Stomach (tissue), 9 donors: ENCODE measurements around the gene CDH23. TPM values are rescaled to one million over a fixed set of nuclear protein-coding genes. Genes with fewer than 3 reads are reported as not detected.
A peak's percentile ranks its signal among the peaks of the same experiment; 100 is the strongest.

Experiments
- DNase-seq, 2 donors: peaks; one replicate each; pipeline versions ENCODE4 v3.0.0 to v3.0.0-alpha.2; 2013 to 2019
- H3K27ac ChIP-seq, 5 donors: fragments of 200-600 bp in 4 of 5; sonication (generic) in 4 of 5; one replicate each; pipeline ENCODE4 v1.5.1; 2013 to 2019; ENCODE audit warnings: mild to moderate bottlenecking in 1 of 5, moderate library complexity in 1 of 5
- H3K27me3 ChIP-seq, 3 donors: fragments of 200-600 bp; sonication (generic); one replicate each; pipeline ENCODE4 v1.5.1; 2017 to 2019; ENCODE audit warnings: mixed run types in 1 of 3
- H3K36me3 ChIP-seq, 4 donors: fragments of 200-600 bp; sonication (generic); 1 replicate in 3 of 4; 2 replicates in 1 of 4; pipeline ENCODE4 v1.5.1; 2016 to 2019
- H3K4me1 ChIP-seq, 4 donors: fragments of 200-600 bp; sonication (generic); one replicate each; pipeline ENCODE4 v1.5.1; 2016 to 2019
- H3K4me3 ChIP-seq, 4 donors: fragments of 200-600 bp; sonication (generic) in 3 of 4; one replicate each; pipeline ENCODE4 v1.5.1; 2016 to 2019; ENCODE audit warnings: mild to moderate bottlenecking in 1 of 4
- H3K9me3 ChIP-seq, 4 donors: fragments of 200-600 bp; sonication (generic); one replicate each; pipeline ENCODE4 v1.5.1; 2016 to 2019
- EP300 ChIP-seq: sonication (generic); formaldehyde crosslinking; IDR thresholded peaks from one replicate; pipeline ENCODE4 v1.6.1; 2017; ENCODE audit warnings: antibody characterized with exemption
- POLR2A ChIP-seq, 4 donors: fragments of 450-650 bp; IDR thresholded peaks; one replicate each; pipeline ENCODE4 v1.6.1; 2016; ENCODE audit warnings: antibody characterized with exemption in 4 of 4, control low read depth in 2 of 4, mild to moderate bottlenecking in 1 of 4, moderate library complexity in 1 of 4
- POLR2AphosphoS5 ChIP-seq, 3 donors: sonication (generic); formaldehyde crosslinking; IDR thresholded peaks; one replicate each; pipeline ENCODE4 v1.6.1; 2016; ENCODE audit warnings: antibody characterized with exemption in 3 of 3
- WGBS, 5 donors: extraction: QIAGEN DNeasy Blood & Tissue Kit in 3 of 5; methylation state at CpG; one replicate each; pipeline versions ENCODE4 v1.1.5 to v1.1.7; 2013 to 2018; 5-methylcytosine and 5-hydroxymethylcytosine counted together
- intact Hi-C: fragments of 100-400 bp; cut with DNase I; formaldehyde crosslinking; loops from one replicate; pipeline ENCODE4 v1.15.1; 2023; ENCODE audit warnings: low total_unique reads
- polyA plus RNA-seq, 3 donors: library from polyadenylated mRNA; stranded (reverse); fragments of 200-250 nt; gene quantifications; one replicate each; pipeline ENCODE4 v1.2.3, GENCODE V29; 2013
- total RNA-seq, 5 donors: library from RNA; depleted of rRNA; stranded (reverse); fragments of >200 nt; gene quantifications; one replicate each; pipeline versions ENCODE4 v1.1.0 to v1.2.3, GENCODE V29; 2014 to 2016
- TF ChIP-seq, protein P1 (sequence below), 7 experiments: fragments of 450-650 bp in 4 of 7; fragments of 200-600 bp in 3 of 7; sonication (generic) in 3 of 7; IDR thresholded peaks; one replicate each; pipeline ENCODE4 v1.5.1; 2016 to 2019; ENCODE audit warnings: antibody characterized with exemption in 7 of 7, control low read depth in 2 of 7, mild to moderate bottlenecking in 1 of 7
- donor health status: healthy with polysubstance abuse.
- donor health status: Bipolar disorder and iron deficiency.
- donor health status: healthy.

The CDH23 gene
- total and polyA plus RNA-seq, 8 donors, result 0.31 to 8.2 (median 2.2) TPM

DNA sequence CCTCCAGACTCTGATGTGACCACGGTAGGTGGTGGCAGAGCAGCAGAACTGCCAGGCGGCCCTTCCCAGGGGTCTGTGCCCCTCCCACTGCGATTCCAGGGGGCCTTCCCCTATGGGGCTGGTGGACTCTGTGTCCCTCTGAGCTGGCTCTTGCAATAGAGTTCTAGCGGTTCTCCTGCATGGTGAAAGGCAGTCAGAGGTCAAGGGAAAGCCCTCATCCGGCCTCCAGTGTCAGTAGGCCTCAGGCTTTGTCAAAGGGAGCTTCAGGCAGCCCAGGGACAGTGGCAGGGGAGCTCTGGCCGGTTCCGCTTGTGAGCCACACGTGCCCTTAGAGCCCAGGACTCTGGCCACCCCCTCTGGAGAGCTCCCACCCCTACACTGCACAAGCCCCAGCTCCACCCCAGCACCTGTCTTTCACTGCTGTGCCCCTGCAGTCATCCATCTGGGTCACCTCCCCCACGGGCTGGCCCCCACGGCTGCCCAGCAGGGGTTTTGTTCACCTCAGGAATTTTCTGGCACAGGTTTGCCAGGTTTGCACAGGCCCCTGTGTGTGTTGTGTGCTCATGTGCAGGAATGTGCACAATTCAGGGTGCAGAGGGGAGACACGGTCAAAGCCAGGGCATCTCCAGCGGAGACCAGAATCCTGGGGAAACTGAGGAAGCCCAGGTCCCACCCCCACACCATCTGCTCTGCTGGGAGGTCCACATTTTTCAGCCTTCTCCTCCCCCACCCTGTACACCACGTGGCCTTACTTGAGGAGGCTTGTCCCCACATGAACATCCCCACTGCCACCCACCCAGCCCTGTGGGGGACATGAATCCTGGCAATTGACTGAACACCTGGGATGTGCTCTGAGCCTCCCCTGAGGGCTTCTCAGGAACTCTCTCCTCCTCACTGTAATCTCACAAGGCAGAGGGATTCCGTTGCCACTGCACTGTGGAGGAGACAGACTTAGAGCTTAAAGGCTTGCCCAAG is 299.1 kb downstream of the CDH23 start:
- 78 to 85% (median 82%) methylated on average over 12 to 14 of the region's 14 CpGs for WGBS, 5 donors
- Histone ChIP-seq H3K9me3 (peaks cover 0 to 4% (median 0%) of the 10 kb centered on the region in 4 donors), H3K27me3 (no peaks in the 10 kb centered on the region), H3K36me3 (no peaks in the 10 kb centered on the region), H3K4me1 (peaks cover 6 to 58% (median 26%) of the 10 kb centered on the region in 4 donors), H3K4me3 (no peak overlapping the region), H3K27ac (peak overlapping the region in 1 of 5 donors; percentile 53)
- intact Hi-C loops, result no loop called here
- TF ChIP-seq POLR2AphosphoS5 (IDR thresholded peaks at IDR 0.05) (no peak), EP300 (no peak), POLR2A (IDR thresholded peaks at IDR 0.05) (no peak)
- TF ChIP-seq, protein P1, sequence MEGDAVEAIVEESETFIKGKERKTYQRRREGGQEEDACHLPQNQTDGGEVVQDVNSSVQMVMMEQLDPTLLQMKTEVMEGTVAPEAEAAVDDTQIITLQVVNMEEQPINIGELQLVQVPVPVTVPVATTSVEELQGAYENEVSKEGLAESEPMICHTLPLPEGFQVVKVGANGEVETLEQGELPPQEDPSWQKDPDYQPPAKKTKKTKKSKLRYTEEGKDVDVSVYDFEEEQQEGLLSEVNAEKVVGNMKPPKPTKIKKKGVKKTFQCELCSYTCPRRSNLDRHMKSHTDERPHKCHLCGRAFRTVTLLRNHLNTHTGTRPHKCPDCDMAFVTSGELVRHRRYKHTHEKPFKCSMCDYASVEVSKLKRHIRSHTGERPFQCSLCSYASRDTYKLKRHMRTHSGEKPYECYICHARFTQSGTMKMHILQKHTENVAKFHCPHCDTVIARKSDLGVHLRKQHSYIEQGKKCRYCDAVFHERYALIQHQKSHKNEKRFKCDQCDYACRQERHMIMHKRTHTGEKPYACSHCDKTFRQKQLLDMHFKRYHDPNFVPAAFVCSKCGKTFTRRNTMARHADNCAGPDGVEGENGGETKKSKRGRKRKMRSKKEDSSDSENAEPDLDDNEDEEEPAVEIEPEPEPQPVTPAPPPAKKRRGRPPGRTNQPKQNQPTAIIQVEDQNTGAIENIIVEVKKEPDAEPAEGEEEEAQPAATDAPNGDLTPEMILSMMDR (IDR thresholded peaks at IDR 0.05), result no peak
- DNase-seq, result no peak

DNA sequence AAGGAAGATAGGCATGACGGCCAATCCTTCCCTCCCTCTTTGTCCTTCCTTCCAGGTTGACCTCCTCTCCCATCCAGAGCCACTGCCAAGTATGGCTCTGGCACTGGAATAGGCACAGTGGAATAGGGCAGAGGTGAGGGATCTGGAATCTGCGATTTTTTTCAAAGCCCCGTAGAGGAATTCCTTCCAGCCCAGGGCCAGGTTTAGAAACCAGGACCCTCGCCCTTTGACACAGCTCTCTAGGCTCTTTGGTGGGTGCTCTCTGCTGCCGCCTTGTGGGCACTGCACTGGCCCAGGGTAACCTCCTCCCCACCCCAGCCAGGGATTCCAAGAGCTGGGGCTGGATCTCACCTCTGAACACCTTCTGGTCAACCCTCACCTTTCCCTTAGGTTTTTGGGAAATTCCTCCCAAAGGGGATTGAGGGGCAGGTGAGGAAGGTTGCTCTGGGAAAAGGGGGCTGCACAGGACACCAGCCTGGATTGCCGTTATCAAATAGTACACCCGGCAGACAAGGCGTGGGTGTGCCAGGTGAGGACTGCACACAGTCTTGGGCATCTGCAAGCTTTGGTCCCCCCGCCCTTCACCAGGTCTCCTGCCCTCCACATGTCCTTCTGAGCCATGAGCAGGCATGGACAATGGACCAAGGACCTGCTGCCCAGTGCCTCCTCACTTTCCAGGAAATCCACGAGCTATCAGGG is 300.1 kb downstream of the CDH23 start:
- intact Hi-C loops, result no loop called here
- H3K9me3 ChIP-seq, result peaks cover 0 to under 1% (median 0%) of the 10 kb centered on the region in 4 donors
- H3K4me1 ChIP-seq, result peaks cover 6 to 68% (median 26%) of the 10 kb centered on the region in 4 donors
- no peaks in the 10 kb centered on the region for H3K27me3 ChIP-seq
- no peak overlapping the region for H3K27ac ChIP-seq
- H3K4me3 ChIP-seq, result no peak overlapping the region
- 31 to 41% (median 36%) methylated on average over 9 to 10 of the region's 10 CpGs for WGBS, 5 donors
- TF ChIP-seq POLR2A (IDR thresholded peaks at IDR 0.05), result no peak
- TF ChIP-seq POLR2AphosphoS5 (IDR thresholded peaks at IDR 0.05), result no peak
- TF ChIP-seq, protein P1 (IDR thresholded peaks at IDR 0.05), result peak in 5 of 7 experiments; percentile 43 to 82 (median 77)
- peak; percentile 77 to 81 for DNase-seq
- H3K36me3 ChIP-seq, result no peaks in the 10 kb centered on the region

DNA sequence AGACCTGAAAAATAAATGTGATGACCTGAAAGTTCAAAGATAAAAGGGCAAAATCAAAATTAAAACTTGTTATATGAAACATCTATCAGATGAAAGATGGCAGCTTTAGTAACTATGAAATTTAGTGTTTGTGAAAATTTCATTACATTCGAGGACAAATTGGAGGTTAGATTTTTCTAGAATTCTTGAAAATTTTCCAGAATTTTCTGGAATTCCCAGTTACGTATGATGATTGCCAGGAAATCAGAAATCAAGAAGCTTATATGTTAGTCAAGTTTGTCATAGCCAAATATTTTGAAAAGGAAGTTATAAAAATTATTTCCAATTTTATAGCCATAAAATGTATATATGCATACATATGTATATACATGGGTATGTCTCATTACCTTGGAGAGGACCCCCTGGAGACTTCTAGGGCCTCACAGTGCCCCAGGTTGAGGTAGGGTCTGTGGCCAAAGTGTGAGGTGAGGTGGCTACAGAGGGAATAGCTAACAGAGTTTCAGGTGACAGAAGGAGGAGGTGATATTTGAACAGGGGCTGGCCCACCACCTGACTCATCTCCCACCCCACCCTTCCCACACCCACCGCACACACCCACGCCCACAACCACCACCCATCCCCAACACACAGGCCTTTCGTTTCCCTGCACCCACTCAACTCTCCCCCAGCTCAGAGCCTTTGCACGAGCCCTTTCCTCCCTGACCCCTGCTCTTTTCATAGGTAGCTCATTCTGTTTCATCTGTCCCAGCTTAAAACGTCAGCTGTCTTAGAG is 301.4 kb downstream of the CDH23 start:
- H3K27me3 ChIP-seq, result no peaks in the 10 kb centered on the region
- WGBS, 5 donors, result 52 to 68% (median 62%) methylated on average over 7 of the region's 7 CpGs
- no peak overlapping the region for H3K4me3 ChIP-seq
- TF ChIP-seq POLR2A (IDR thresholded peaks at IDR 0.05) (no peak), EP300 (no peak), POLR2AphosphoS5 (IDR thresholded peaks at IDR 0.05) (no peak)
- TF ChIP-seq, protein P1 (IDR thresholded peaks at IDR 0.05), result no peak
- H3K9me3 ChIP-seq, result no peaks in the 10 kb centered on the region
- peaks cover 6 to 66% (median 23%) of the 10 kb centered on the region in 4 donors for H3K4me1 ChIP-seq
- intact Hi-C loops, result no loop called here
- no peak for DNase-seq
- H3K27ac ChIP-seq, result no peak overlapping the region
- H3K36me3 ChIP-seq, result no peaks in the 10 kb centered on the region

DNA sequence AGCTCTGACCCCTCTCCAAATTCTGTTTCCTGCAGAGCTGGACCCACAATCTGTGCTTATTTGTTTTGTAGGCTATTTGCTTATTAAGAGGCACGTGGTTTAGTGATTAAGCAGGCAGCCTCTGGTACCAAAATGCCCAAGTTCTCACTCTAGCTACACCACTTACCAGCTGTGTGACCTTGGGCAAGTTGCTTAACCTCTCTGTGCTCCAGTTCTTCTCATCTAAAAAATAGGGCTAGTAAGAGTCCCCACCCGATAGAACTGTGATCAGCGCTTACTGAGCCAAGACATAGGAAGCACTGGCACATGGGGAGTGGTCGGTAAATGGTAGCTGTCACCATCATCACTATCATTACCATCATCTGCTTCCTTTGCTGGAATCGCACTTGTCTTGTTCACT is 302.0 kb downstream of the CDH23 start:
- peaks cover 6 to 60% (median 19%) of the 10 kb centered on the region in 4 donors for H3K4me1 ChIP-seq
- no peaks in the 10 kb centered on the region for H3K27me3 ChIP-seq
- no peak overlapping the region for H3K27ac ChIP-seq
- no peak overlapping the region for H3K4me3 ChIP-seq
- no peaks in the 10 kb centered on the region for H3K36me3 ChIP-seq
- 70 to 78% (median 71%) methylated on average over 5 of the region's 5 CpGs for WGBS, 5 donors
- DNase-seq, result no peak
- intact Hi-C loops, result no loop called here
- H3K9me3 ChIP-seq, result no peaks in the 10 kb centered on the region
- TF ChIP-seq POLR2AphosphoS5 (IDR thresholded peaks at IDR 0.05) (no peak), POLR2A (IDR thresholded peaks at IDR 0.05) (no peak), EP300 (no peak)
- TF ChIP-seq, protein P1 (IDR thresholded peaks at IDR 0.05), result no peak
